SK-N-SH (cell line): ENCODE data around the gene LRP1.

Source experiments
- CTCF ChIP-seq: fragments of 200-600 bp; sonication (generic); IDR thresholded peaks from 2 replicates; pipeline ENCODE4 v1.6.1; 2017; ENCODE audit warnings: antibody characterized with exemption, mild to moderate bottlenecking, moderate library complexity
- ELF1 ChIP-seq: IDR thresholded peaks from 2 replicates; pipeline ENCODE4 v1.4.0; 2012
- FOSL2 ChIP-seq: IDR thresholded peaks from 2 replicates; pipeline ENCODE4 v1.4.0; 2012; ENCODE audit warnings: low read depth, mild to moderate bottlenecking, moderate library complexity, borderline replicate concordance
- JUND ChIP-seq: IDR thresholded peaks from 2 replicates; pipeline ENCODE4 v1.4.0; 2012
- POLR2AphosphoS5 ChIP-seq: IDR thresholded peaks from 2 replicates; pipeline ENCODE4 v1.6.1; 2012; ENCODE audit warnings: low read depth, low read length
- RAD21 ChIP-seq: IDR thresholded peaks from 2 replicates; pipeline ENCODE4 v1.6.1; 2012; ENCODE audit warnings: mild to moderate bottlenecking, low read length
- TF ChIP-seq, protein P1 (sequence below): IDR thresholded peaks from 2 replicates; pipeline ENCODE4 v1.4.0; 2012; ENCODE audit warnings: low read depth

DNA sequence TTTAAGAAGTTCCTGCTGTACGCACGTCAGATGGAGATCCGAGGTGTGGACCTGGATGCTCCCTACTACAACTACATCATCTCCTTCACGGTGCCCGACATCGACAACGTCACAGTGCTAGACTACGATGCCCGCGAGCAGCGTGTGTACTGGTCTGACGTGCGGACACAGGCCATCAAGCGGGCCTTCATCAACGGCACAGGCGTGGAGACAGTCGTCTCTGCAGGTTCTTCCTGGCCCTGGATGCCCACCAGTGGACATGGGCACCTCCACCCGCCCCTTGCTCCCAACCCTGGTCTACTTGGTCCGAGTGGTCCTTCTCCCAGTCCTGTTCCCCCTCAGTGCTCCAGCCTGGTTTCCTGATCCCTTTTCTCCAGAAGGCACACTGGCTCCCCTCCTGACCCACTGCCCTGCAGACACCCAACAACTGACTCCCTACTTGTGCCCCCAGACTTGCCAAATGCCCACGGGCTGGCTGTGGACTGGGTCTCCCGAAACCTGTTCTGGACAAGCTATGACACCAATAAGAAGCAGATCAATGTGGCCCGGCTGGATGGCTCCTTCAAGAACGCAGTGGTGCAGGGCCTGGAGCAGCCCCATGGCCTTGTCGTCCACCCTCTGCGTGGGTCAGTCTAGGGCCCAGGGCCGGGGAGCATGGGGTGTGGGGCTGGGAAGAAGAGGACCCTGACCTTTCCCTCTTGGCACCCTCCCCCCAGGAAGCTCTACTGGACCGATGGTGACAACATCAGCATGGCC is 51.2 kb downstream of the LRP1 start:
- no peak for TF ChIP-seq CTCF
- TF ChIP-seq, protein P1, sequence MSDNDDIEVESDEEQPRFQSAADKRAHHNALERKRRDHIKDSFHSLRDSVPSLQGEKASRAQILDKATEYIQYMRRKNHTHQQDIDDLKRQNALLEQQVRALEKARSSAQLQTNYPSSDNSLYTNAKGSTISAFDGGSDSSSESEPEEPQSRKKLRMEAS: no peak
- TF ChIP-seq RAD21: no peak
- TF ChIP-seq POLR2AphosphoS5: no peak
- no peak for TF ChIP-seq FOSL2
- TF ChIP-seq JUND: no peak
- no peak for TF ChIP-seq ELF1
